Kidney capillary endothelial cell (primary cell): ENCODE measurements around the gene HOXD8.

Experiments used
- DNase-seq: peaks from one replicate; pipeline ENCODE4 v3.0.0-alpha.2; 2018; ENCODE audit warnings: low spot score

HOXD8 gene

GRCh38 chr2:176160251-176160985 is 30.9 kb downstream of the HOXD8 start:
- no peak for DNase-seq

DNA sequence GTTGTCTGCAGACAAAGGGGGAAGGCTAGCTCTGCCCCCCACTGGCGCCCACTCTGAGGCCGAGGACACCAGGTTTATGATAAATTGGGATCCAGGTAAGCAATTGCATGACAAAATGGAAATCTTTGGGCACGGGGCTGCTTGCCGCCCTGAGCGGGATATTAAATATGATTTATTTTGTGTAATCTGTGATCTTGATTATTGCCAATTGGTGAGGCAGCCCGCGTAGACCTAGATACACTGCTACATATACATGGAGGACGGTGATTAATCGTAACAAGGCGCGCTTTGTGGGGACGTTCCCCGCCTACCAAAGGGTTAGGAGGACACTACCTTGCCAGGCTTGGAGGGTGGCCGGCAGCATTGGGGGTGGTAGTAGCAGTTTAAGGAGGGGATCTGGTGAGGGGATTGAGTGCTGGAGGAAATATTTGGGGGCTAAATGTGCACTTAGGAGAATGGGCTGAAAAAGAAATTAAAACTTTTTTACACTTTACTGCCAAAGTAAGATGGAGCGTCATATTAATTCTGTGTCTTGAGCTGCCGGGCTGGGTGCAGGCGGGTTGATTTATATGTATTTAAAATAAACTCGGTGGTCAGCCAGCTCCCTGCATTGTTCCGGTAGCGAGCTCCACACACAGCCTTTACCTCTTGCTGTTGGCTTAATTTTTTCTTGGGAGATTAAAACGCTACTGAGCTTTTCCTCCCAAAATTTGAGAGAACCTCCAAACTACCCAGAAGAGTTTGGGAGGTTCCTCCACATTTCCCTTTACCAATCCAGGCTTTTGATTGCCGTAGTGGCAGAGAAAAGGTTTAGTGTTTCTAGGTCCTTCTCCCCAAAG is 31.7 kb downstream of the HOXD8 start:
- DNase-seq = no peak

DNA sequence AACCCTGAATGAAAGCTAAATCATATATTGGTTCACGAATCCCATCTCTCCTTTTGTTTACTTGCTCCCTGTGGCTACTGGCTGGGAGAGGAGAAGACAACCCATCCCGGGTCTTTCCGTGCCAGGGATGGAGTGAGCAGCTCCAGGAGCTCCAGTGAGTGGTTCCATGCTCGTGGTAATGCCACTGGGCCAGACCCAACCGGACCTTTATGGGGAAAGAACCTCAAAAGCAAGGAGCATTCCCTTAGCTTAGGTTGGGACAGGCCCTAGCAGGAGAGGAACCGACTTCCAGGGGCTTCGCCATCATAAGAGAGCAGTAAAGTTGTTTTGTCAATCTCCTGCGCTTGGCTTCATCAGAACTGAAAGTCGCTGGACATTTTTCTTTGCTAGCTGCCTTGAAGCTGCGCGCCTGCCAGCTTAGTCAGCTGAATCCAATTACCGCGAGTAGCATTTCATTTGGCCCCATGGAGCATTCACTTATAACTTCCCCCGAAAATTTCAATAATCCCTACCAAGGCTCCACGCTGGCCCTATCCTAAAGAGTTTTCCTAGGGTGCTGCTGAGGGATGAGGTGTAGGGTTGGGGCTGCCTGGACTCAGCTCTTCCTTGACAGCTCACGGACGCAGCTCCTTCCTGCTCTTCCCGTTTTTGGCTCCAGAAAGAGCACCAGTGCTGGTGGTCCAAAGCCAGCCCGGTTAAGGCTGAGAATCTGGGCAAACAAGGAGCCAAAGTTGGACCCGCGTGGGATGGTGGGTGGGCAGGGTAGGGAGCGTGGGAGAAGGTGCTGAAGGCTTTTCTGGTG is 32.5 kb downstream of the HOXD8 start:
- DNase-seq = no peak

GRCh38 chr2:176162911-176163671 is 33.6 kb downstream of the HOXD8 start:
- no peak for DNase-seq

- DNase-seq = no peak
Measured at GRCh38 chr2:176163672-176164056, 34.2 kb downstream of the HOXD8 start.

- no peak for DNase-seq
Measured at GRCh38 chr2:176164201-176164600, 34.7 kb downstream of the HOXD8 start.

- DNase-seq = no peak
Measured at GRCh38 chr2:176164611-176165369, 35.3 kb downstream of the HOXD8 start.

DNA sequence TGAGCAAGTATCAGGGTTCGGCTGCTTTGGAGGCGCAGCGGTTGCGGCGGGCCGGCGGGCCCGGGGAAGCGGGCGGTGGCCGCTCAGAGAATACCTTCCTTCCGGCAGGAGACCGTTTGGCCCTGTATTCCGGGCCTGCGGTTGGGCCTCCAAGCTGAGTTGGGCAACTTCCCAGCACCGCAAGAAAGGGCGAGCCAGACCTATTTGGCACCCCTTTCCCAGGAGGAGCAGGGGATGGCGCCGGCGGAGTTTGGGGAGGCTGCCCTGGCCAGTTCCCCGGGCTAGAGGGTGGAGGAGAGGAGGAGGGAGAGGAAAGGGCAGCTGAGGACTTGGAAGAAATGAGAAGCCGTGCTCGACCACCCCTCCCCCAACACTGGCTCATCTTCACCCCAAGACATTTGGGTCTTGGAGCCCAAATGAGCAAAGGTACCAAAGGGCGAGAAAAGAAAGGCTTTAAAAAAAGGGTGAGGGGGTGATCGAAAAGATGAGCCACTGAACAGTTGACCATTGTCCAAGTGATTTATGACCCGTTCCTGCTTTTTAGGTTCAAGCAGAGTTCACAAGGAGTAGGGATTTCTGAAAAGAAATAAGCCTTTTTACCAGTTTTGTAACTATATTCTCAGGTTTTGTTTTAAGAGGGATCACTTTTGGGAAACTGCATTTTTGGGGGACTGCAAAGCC is 36.0 kb downstream of the HOXD8 start:
- DNase-seq = no peak

DNA sequence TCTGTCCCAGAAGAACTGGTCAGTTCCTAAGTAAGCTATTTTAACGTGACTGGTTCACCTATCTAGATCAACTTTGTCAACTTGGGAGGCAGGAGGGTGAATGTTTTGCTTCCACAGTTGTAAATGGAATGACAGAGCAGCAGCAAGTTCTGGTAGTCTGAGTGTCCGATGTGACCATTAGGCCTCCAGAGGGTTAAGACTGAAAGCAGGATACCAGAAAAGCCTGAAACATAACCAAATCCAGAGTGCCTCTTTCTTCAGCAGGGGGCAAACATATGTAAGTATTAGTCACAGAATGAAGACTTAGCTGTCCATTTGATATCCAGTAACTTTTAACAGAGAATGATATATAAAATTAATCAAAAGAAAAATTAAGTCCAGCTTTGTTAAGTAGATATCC is 36.8 kb downstream of the HOXD8 start:
- no peak for DNase-seq

- no peak for DNase-seq
Measured at GRCh38 chr2:176167398-176167797, 37.9 kb downstream of the HOXD8 start.

DNA sequence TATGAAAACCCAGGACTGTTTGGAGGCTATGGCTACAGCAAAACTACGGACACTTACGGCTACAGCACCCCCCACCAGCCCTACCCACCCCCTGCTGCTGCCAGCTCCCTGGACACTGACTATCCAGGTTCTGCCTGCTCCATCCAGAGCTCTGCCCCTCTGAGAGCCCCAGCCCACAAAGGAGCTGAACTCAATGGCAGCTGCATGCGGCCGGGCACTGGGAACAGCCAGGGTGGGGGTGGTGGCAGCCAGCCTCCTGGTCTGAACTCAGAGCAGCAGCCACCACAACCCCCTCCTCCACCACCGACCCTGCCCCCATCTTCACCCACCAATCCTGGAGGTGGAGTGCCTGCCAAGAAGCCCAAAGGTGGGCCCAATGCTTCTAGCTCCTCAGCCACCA is 39.7 kb downstream of the HOXD8 start:
- DNase-seq = no peak

DNA sequence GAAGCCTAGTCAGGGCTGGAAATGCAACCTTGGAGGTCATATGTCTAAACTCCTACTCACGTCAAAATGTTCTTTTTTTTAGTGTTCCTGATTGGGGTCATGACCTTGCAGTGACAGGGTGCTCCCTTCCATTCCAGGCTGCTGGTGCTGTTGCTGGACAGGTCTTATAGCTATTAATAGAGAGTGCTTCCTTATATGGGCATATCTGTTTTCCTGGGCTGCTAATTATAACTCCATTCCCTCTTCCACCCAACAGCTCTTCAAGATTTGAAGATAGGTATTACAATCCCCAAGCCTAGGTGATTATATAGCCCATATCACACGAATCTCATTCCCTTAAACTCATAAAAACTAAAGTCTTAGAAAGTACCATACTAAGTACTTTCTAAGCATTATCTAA is 40.2 kb downstream of the HOXD8 start:
- no peak for DNase-seq

DNA sequence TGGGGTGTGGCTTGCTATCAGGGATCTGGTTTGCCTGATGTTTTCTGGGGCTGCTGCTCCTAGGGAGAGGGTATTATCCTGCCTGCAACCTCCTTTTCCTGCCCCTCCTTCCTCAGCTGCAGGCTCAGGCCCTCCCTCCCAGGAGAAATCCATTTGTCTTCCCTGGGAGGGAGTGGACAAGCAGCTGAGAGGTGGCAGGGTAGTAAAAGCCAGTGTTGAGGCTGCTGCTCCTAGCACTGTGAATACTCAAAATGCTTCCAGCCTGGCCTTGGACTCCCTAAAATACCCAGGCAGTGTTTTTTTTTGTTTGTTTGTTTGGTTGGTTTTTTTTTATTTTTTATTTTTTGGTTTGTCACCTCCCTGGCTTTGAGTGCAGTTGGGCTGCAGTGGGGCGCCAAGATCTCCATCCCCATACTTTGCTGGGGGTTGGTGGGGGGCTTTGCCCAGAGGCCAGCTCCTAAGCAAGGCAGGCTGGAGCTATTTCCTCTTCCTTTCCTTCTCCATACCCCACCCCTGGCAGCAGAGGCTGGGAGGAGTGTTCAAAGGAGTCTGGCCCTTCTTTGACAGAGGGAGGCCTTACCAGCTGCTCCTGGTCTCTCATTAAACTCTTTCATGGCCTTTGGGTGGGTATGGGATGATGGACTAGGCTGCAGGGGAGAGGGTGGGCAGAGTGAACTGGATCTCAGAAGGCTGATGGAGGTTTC is 41.2 kb downstream of the HOXD8 start:
- DNase-seq = no peak

GRCh38 chr2:176171351-176172006 is 42.0 kb downstream of the HOXD8 start:
- DNase-seq = no peak

DNA sequence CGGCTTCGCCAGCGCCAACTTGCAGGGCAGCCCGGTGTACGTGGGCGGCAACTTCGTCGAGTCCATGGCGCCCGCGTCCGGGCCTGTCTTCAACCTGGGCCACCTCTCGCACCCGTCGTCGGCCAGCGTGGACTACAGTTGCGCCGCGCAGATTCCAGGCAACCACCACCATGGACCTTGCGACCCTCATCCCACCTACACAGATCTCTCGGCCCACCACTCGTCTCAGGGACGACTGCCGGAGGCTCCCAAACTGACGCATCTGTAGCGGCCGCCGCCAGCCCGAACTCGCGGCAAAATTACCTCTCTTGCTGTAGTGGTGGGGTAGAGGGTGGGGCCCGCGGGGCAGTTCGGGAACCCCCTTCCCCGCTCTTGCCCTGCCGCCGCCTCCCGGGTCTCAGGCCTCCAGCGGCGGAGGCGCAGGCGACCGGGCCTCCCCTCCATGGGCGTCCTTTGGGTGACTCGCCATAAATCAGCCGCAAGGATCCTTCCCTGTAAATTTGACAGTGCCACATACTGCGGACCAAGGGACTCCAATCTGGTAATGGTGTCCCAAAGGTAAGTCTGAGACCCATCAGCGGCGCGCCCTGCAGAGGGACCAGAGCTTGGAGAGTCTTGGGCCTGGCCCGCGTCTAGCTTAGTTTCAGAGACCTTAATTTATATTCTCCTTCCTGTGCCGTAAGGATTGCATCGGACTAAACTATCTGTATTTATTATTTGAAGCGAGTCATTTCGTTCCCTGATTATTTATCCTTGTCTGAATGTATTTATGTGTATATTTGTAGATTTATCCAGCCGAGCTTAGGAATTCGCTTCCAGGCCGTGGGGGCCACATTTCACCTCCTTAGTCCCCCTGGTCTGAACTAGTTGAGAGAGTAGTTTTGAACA is 42.7 kb downstream of the HOXD8 start:
- no peak for DNase-seq

- no peak for DNase-seq
Measured at GRCh38 chr2:176172895-176173566, 43.5 kb downstream of the HOXD8 start.

DNA sequence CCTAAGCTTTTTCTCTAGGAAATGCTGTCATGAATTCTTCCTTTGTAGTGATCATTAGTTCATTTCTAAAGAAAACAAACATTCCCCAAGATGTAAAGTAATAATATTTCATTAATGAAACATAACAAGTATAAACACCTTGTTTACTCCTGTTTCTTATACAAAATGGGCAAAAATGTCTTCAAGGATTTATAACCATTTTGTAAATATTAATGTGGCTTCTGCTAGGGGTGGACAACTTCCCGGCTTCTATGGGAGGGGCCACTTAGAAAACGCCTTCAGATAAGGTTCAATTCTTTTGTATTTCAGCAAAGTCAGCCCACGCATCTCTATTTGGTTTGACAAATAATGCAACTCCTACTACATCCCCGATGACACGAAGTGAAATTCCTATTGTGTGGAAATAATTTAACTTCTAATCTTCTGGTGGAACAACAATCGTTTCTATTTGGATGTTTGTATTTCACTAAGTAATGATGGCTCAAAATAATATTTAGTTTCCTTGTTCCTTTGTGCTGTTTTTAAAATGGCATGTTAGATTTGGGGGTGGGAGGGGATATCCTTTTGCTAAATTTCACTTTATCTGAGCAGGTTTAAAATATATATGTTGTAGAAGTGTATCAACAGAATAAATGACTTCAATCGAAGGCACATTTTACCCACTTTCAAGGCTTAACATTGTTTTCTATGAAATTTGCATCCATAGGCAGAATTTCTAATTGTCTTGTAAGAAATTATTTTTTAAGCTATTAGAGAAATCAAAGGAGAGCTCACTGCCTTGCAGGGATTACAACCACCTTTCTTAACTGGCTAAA is 44.3 kb downstream of the HOXD8 start:
- DNase-seq = no peak
